ENCODE results near the gene CCHCR1.

- TF ChIP-seq ARNTL (CRISPR knock-in tag; IDR thresholded peaks at IDR 0.05; ENCODE audit: borderline replicate concordance, low read depth) (no peak), TSHZ2 (CRISPR knock-in tag; IDR thresholded peaks at IDR 0.05) (no peak), ZFP3 (CRISPR knock-in tag; IDR thresholded peaks at IDR 0.05) (no peak), ZFP30 (CRISPR knock-in tag; IDR thresholded peaks at IDR 0.05) (no peak), GLIS3 (CRISPR knock-in tag; IDR thresholded peaks at IDR 0.05) (no peak), CREB5 (CRISPR knock-in tag; IDR thresholded peaks at IDR 0.05; ENCODE audit: low read depth) (no peak), PATZ1 (CRISPR knock-in tag; IDR thresholded peaks at IDR 0.05; ENCODE audit: borderline replicate concordance) (no peak), SNAI2 (CRISPR knock-in tag; IDR thresholded peaks at IDR 0.05) (no peak), ISL1 (CRISPR knock-in tag; IDR thresholded peaks at IDR 0.05) (no peak), PPARA (CRISPR knock-in tag; IDR thresholded peaks at IDR 0.05; ENCODE audit: borderline replicate concordance) (no peak)
Observed at GRCh38 chr6:31180500-31180899, 22.9 kb upstream of the CCHCR1 start.
